NOMO-1 treated with dmso at 0.1 percent for 144 hours (cell line): ENCODE data around the gene PCSK5.
A peak's percentile ranks its signal among the peaks of the same experiment; 100 is the strongest.

Experiments
- DNase-seq: peaks from one replicate; lab custom pipeline; 2025; ENCODE audit not compliant: unreplicated experiment; lab: John Stamatoyannopoulos, UW

Gene PCSK5

DNA sequence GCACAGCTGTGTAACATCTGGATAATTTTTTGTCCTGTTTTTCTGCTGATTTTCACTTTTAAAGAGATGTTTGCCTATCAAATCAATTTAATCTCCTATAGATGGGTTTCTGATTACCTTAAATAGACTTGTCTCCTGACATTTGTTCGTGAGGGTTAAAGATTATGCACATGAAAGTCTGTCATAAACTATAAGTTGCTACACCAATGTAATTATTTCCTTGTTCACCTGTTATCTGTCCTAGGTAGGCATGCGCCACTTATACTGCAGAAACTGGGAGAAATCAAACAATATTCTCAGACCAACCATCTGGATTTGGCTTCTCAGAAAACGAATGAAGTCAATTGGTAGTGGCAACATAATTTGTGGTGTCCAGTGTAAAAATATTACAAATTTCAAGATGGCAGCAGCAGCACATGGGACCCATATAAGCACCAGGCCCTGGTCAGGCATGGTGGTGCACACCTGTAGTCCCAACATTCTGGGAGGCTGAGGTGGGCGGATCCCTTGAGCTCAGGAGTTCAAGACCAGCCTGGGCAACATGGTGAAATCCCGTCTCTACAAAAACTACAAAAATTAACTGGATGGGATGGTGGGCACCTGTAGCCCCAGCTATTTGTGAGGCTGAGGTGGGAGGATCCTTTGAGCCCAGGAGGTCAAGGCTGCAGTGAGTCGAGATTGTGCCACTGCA lies 483.5 kb downstream of the PCSK5 start:
- DNase-seq, result no peak

DNA sequence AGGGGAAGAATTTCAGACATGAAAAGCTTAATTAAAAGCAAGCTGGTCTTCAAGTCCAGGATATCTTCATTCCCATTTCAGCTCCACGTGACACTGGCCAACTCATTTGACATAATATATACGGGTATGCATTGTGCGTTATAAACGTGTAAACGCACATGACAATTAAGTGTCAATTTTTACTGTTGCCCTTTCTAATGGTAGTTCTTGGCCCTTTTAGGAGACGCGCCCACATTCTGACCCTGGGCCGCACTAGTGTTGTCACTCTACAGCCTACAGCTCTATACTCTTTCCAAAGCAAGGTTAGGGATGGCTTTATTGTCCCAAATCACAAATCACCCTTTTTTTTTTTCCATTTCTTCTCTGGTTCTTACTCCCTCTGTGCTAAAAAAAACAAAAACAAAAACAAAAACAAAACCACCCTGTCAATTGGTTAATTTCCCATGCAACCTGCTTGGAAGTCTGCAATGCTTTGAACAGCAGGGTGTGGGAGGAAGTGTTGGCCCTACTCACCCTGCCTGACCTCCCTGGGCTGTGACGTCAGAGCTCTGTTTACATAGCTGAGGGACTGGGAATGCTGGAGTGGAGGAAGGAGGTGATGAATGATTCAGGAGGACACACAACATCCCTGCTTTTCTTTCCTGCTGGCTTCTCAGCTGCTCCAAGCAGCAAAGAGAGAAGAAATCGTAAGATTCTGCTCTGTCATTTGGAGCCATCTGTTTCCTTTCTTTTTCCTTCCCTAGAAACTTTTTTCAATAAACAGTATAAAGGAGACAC lies 484.5 kb downstream of the PCSK5 start:
- DNase-seq, result no peak

DNA sequence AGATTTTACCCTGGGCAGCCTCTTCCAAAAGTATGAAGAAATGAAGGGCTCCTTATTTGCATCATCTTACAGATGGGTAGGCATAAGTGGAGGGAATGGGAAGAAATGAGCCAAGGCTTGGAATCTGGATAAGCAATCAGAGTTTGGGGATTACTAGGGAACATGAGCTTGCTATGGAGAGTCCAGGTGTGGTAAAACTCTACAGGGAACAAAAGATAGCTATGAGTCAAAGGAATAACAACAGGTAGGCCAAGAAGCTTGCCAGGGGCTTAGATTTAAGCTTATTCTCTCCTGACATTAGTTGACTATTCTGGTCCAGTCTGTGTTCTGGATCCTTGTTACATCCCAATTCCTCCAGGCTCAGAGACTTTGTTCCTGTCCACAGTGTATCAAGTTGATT lies 487.3 kb downstream of the PCSK5 start:
- DNase-seq, result no peak

DNA sequence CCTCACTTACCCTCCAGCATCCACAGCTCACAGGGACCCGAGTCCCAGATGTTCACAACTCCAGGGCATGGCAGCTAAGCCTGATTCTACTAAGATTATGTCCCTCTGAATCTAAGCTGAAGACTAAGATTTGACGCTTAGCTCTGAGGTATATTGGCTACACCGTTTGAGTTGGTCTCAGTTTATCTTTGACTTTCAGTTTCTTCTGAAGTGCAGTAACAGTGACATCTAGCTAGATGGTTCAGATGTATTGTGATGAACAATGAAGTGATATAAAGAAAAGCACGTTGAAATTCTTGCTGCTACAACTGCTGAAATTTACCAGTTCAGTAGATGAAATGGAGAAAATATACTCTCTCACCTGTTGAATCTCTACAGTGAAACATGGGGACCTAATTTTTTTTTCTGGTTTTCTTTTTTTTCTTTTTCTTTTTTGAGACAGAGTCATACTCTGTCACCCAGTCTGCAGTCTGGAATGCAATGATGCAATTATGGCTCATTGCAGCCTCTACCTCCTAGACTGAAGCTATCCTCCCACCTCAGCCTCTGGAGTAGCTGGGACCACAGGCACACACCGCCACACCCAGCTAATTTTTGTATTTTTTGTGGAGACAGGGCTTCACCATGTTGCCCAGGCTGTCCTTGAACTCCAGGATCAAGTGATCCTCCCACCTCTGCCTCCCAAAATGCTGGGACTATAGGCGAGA lies 488.0 kb downstream of the PCSK5 start:
- DNase-seq, result no peak

DNA sequence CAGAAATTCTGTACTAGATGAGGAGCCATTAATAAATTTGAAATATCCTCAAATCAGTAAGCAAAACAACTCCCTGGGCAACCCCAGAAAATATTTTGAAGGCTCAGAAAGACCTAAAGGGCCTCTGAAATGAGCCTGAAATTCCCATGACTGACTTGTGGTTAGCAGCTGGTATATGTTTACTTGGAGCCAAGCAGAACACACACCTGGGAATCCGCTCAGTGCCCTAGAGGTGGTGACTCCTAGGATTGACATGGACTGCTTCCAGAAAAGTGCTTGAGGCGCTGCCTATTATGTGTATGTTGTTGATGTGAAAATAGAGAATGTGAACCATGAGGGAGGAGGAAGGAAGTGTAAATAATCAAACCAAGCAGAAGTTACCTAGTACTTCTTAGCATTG lies 489.0 kb downstream of the PCSK5 start:
- DNase-seq, result no peak

DNA sequence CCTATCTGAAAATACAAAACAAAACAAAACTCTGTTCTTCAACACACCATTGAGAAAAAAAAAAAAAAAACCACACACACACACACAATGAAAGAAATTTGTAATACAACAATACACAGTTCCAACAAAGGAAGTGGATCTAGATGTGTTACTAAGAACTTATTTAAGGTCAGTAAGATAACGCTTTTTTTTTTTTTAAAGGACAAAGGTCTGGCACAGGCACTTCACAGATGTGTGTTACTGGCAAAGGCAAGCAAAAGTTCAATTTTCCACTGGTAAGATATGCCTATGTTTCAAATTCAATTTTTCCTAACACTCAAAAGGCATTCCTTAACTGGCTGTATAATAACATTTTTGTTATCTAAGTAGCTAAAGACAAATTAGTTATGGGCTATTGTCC lies 500.2 kb downstream of the PCSK5 start:
- DNase-seq, result no peak

DNA sequence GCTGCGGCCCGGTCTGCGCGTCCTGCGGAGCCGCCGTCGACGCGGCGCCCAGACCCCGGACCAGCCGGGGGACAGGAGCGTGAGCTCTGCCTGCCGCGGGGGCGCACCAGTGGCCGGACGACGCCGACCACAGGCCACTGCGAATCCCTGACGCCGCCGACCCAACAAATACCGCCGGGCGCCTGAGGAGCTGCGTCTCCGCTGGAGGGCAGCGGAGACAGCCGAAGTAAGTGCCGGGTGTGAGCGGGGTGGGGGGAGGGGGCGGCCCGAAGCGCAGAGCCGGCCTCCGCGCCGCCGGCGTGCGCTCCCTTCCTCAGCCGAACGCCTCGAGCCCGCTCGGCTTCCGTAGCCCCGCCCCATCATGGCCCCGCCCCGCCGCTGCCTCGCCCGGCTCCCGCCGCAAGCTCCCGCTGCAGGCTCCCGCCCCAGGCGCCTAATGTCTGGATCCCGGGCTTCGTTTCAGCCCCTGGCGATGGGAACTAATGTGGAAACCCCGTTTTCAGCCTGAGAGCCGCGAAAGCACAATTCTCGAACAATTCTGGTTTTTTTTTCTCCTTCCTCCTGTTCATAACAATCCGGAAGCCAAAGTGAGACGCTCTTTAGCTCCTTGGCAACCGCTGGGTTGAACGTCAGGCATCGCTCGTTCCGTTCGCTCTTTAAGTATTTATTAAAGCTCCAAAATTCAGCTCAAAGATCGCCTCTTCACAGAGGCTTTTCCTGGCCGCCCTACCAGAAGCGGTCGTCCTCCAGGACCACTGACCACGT lies 503.9 kb downstream of the PCSK5 start, which contains the start of gene RFK:
RFK (minus strand) TSS at position 232 of the 765 bp plus-strand sequence. CDS start 255 bp downstream, outside the sequence.
- DNase-seq, result peak; percentile 61

DNA sequence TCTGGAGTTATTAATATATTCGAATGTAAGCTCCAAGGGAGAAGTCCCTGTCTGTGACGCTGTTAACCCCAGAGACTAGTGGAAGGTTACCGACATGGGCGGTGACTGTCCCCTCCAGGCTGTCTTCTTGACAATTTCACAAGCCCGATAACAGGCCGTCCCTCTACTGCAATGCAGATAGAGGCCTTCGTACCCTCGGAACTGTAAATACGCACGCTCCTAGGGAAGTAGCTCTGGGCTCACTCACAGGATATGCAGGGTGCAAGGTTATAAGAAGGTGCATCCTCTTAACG lies 504.4 kb downstream of the PCSK5 start:
- DNase-seq, result peak; percentile 44

DNA sequence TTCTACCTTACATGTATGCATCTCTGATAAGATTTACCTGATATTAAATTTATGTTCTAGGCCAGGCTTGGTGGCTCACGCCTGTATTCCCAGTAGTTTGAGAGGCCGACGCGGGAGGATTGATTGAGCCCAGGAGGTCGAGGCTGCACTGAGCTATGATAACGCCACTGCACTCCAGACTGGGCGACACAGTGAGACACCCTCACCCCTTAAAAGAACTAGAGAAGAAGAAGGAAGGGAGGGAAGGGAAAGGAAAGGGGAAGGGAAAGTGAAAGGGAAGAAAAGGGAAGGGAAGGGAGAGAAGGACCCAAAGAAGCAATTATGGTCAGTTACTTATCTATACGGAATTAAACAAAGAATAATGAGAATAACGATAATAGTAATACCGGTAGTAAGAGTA lies 504.9 kb downstream of the PCSK5 start:
- no peak for DNase-seq

DNA sequence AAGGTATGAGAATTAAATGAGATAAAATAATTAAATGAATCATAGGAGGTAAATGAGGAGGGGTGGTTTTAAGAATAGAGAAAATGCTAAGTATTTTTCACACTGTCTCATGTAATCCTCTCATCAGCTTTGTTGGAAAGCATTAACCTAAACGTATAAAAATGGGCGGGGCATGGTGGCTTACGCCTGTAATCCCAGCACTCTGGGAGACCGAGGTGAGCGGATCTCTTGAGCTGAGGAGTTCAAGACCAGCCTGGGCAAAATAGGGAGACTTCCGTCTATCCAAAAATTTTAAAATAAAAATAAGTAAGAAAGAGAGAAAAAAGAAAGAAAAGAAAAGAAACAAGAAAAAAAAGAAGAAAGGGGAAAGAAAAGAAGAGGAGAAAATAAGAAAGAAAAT lies 505.7 kb downstream of the PCSK5 start:
- DNase-seq, result no peak

DNA sequence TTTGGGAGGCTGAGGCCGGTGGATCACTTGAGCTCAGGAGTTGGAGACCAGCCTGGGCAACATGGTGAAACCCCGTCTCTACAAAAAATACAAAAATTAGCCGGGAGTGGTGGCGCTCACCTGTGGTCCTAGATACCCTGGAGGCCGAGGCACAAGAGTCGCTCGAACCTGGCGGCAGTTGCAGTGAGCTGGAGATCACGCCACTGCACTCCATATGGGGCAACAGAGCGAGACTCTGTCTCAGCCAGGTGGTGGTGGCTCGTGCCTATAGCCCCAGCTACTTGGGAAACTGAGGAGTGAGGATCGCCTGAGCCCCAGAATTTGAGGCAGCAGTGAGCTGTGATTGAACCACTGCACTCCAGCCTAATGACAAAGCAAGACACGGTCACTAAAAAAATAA lies 506.1 kb downstream of the PCSK5 start:
- DNase-seq, result no peak

DNA sequence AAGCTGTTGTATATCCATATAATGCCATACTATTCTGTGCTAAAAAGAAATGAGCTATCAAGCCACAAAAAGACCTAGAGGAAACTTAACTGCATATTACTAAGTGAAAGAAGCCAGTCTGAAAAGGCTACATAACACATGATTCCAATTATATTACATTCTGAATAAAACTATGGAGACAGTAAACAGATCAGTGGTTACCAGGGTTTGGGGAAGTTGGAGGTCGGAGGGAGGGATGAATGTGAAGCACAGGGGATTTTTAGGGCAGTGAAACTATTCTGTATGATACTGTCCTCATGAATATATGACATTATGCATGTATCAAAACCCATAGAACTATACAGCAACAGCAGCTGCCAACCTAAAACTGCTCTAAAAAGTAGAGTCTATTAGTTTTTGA lies 509.4 kb downstream of the PCSK5 start:
- no peak for DNase-seq

DNA sequence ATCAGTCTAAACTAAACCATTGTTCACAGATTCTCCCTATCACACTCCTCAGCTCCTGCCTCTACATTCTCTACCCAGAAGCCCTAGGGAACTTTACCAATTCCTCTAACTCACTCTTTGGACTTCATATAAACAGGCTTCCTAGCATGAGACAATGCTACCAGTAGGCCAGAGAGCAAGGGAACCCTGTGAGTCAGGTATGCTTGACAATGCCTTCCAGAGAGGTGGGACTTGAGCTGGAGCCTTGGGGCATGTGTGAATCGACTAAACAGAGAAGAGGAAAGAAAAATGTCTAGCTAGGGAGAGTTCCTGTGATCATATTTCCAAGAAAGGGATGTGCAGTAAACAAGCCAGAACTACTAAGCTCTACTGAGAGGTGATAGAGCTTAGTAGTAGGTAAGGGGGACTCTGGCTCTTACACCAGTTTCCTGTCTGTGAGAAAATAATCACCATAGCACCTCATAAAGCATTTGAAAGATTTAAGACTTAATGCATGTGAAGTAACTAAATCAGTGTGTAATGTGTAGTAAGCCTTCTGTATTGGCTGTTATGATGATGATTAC lies 510.1 kb downstream of the PCSK5 start:
- DNase-seq, result no peak

DNA sequence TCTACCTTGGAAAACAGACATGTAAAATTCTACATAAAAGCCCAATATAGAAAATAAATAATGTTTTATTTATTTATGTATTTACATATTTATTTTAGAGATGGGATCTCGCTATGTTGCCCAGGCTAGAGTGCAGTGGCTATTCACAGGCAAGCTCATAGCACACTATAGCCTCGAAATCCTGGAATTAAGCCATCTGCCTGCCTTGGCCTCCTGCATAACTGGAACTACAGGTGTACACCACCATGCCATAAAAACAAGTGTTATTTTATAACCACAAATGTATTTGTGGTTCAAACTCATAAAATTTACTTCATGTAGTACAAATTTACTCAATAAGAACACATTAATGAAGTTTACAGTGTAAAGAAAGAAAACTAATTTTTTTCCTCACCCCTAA lies 510.7 kb downstream of the PCSK5 start:
- no peak for DNase-seq

DNA sequence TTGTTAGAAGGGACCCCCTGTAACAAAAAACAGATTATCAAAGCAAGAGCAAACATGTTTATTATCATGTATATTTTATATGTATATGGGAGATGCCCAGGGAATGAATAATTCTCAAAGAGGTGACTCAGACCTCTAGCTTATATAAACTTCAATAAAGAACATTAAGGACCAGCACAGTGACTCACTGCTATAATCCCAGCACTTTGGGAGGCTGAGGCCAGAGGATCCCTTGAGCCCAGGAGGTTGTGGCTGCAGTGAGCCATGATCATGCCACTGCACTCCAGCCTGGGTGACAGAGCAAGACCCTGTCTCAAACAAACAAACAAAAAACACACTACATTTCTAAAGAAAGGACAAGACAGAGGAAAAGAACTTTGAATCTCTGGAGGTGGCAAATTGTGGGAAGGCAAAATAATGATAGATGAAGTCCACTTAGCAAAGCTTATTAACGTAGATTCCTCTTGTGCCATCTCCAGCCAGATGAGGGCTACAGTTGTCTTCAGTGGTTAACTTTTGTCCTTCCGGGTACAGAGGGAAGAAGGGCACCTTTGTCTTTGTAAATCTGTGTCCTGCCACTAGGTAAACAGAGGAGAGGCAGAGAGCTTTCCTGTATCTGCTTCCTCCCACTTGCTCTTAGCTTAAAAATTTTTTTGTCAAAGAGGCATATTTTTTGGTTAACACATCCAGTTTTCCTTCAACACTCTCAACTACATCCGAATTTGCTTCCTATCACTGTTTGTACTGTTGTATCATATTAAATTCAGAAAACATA lies 511.3 kb downstream of the PCSK5 start:
- no peak for DNase-seq

DNA sequence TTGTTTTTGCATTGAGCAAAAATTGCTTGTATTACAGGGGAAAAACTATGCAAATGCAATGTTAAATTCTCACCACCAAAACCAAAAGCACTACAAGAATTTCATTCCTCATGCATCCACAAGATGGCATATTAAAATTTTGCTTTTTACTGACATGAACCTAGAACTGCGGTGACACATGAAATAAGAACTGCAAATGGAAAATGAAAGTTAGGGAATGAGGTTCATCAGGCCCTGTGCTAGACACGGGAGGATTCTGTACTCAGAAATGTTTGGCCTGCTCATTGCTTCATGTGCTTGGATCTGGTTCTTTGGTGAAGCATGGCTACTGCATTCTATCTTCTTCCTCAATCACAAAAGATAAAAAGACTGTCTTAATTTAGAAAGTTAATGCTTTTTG lies 512.9 kb downstream of the PCSK5 start:
- peak; percentile 33 for DNase-seq

DNA sequence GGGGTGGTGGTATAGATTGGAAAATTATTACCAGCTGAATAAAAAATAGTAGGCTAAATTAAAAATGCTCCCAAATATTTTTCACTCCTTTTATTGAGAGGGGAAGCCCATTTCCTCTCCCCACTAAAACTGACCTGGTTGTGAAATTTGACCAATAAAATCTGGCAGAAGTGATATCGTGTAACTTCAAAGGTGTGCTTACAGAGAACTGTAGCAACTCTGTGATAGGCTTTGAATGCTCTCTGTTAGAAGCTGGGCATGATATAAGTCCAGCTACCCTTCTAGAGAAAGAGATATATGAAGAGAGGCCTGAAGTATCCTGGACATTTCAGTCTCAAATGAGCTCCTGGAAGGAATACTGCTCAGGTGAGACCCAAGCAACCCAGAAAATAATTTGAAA lies 513.9 kb downstream of the PCSK5 start:
- DNase-seq, result no peak

DNA sequence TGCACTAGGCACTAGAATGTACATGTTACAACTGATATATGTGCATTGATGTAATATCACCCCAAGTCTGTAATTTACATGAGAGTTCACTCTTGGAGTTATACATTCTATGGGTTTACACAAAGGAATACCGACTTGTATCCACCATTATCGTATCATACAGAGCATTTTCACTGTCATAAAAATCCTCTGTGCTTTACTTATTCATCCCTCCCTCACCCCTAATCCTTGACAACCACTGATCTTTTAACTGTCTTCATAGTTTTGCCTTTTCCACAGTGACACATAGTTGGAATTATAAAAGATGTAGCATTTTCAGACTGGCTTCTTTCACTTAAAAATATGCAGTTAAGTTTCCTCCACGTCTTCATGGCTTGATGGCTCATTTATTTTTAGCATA lies 514.9 kb downstream of the PCSK5 start:
- DNase-seq, result no peak

DNA sequence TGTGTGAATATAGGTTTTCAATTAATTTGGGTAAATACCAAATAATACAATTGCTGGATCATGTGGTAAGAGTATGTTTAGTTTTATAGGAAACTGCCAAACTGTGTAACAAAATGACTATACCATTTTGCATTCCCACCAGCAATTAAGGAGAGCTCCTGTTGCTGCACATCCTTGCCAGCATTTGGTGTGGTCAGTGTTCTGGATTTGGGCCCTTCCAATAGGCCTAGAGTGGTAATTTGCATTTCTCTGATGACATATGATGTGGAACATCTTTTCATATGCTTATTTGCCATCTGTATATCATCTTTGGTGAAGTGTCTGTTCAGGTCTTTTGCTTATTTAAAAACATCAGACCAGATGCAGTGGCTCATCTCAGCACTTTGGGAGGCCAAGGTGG lies 515.4 kb downstream of the PCSK5 start:
- DNase-seq, result no peak
